GM13977 (cell line): ENCODE measurements around the gene PIGR.
A peak's percentile ranks its signal among the peaks of the same experiment; 100 is the strongest.

Experiments used
- DNase-seq: peaks from one replicate; pipeline ENCODE4 v3.0.0; 2012; ENCODE audit warnings: low spot score
- CTCF ChIP-seq: IDR thresholded peaks from 2 replicates; pipeline ENCODE4 v1.5.1; 2012; ENCODE audit warnings: mild to moderate bottlenecking, control low read depth; ENCODE audit not compliant: insufficient read depth; ENCODE audit errors: extremely low read depth, missing control alignments
- in situ Hi-C: fragments of 300-500 bp; cut with MboI; formaldehyde crosslinking; loops from one replicate; pipeline ENCODE4 v1.12.0; 2022; ENCODE audit warnings: low sequenced_read_pairs, low pct_unique_long_range_greater_than_20kb, mixed read lengths, inconsistent platforms; ENCODE audit not compliant: unreplicated experiment

The PIGR gene

GRCh38 chr1:206907304-206907991 is 38.8 kb downstream of the PIGR start:
- no peak for DNase-seq
- TF ChIP-seq CTCF: peak; percentile 6
- in situ Hi-C loops: no loop called here

GRCh38 chr1:206905295-206906164 is 40.7 kb downstream of the PIGR start:
- in situ Hi-C loops: no loop called here
- TF ChIP-seq CTCF: no peak
- no peak for DNase-seq

- DNase-seq: no peak
- TF ChIP-seq CTCF: no peak
- in situ Hi-C loops: no loop called here
These were observed 41.7 kb downstream of the PIGR start for GRCh38 chr1:206904423-206905142.

- no peak for TF ChIP-seq CTCF
- in situ Hi-C loops: no loop called here
- no peak for DNase-seq
These were observed 42.6 kb downstream of the PIGR start for GRCh38 chr1:206903687-206904086.

- in situ Hi-C loops: no loop called here
- TF ChIP-seq CTCF: no peak
- DNase-seq: no peak
These were observed 43.6 kb downstream of the PIGR start for GRCh38 chr1:206902702-206903101.

GRCh38 chr1:206901944-206902343 is 44.3 kb downstream of the PIGR start:
- no peak for DNase-seq
- in situ Hi-C loops: no loop called here
- no peak for TF ChIP-seq CTCF
